HG03342 (cell line): ENCODE data around the gene ATXN1.

Experiments
- ATAC-seq: cut with Tn5 transposase; IDR thresholded peaks from one replicate; pipeline ENCODE4 v1.9.1; 2021; ENCODE audit warnings: mild to moderate bottlenecking, moderate library complexity; ENCODE audit not compliant: unreplicated experiment

Gene ATXN1

GRCh38 chr6:16683641-16684194, 77.5 kb downstream of the ATXN1 start:
- ATAC-seq: no peak

DNA sequence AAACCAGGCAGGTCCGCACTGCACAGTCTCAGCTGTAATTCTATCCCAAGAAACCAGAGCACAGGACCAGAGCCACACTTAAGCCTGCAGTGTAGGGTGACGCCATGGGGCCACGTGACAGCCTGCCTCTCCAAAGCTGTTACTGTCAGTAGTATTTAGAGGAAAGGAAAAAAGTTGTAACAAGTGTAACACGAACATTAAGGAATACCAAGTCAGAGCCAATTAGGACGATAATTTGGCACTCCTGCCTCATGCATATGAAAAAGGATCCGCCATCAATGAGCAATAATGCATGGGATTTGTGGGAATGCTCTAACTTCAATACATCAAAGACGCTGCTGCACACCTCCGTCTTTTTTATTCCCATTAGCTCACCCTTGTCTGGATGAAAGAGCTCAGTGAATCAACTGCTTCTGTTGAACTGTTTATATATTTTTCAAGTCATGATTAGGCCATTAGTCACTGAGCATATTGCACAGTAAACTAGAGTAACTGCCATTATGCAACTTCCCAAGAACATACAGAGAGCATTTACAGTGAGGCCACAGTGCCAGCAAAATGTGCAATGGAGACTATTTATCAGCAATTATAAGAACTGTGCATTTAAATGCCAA, 79.9 kb downstream of the ATXN1 start:
- no peak for ATAC-seq

DNA sequence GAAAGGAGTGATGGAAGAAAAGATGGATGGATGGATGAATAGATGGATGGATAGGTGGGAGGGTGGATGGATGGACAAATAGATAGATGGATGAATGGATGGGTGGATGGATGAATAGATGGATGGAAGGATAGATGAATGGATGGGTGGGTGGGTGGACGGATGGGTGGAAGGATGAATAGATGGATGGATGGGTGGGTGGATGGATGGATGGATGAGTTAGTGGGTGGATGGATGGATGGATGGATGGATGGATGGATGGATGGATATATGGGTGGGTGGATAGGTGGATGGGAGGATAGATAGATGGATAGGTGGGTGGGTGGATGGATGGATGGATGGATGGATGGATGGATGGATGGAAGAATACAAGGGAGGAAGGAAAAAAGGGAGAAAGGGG, 82.2 kb downstream of the ATXN1 start:
- ATAC-seq: no peak

GRCh38 chr6:16677458-16677857, 83.8 kb downstream of the ATXN1 start:
- ATAC-seq: no peak

DNA sequence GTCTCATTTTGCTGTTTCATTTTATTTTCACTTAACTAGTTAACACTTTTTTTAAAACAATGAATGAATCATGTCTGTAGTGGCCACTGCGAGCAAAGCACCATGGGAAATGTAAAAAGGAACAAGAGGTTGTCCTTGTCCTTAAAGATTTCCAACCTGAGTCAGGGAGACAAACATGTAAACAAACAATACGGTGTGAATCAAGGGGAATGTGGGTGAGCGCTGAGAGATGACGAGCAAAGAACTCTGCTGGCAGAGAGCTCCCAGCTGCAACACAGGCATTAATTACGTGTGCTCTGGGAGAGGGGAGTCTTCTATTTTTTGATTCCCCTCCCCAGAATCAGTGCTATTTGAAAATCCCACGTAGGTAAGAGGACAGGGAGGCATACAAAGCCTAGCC, 84.3 kb downstream of the ATXN1 start:
- ATAC-seq: no peak

DNA sequence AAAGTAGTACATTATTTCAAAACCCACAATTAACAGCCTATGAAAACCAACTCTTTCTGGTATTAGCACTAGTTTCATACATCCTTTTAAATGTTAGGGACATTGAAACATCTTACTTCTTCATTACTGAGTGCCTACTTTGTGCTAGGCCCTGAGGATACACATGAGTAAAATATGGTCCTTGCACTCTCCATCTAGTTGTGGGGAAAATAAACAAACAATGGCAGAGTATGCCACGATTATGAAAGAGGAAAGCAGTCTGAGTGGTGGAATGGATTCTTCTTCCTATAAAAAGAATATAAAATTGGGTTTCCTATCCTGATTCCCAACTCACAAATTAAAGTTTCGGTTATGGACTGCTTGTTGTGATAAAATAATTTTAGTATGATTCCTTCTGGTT, 84.9 kb downstream of the ATXN1 start:
- no peak for ATAC-seq

DNA sequence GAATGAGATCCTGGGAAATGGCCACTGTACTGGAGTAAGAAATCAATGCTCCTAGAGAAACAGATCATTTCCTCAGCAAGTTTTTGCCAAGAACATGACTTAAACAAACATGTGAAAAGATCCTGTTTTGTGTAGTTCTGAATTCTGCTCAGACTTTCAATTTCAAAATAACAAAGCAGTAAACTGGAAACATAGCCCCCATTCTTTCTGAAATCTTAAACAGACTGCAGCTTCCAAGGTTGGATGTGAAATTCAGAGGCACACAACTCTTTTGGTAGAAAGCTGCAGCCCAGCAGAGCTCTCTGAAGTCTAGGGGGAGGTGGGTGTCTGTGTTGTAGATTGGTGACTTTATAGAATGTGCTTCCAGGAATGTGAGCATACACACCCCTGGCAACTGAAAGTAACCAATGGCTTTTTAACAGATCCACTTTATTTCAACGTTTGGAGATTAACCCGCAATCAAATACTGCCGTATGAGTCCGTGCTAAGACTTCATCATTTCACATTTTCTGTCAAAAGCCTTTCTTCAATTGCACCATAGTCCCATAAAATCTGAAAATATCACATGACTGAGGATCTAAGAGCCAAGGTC, 86.4 kb downstream of the ATXN1 start:
- no peak for ATAC-seq

DNA sequence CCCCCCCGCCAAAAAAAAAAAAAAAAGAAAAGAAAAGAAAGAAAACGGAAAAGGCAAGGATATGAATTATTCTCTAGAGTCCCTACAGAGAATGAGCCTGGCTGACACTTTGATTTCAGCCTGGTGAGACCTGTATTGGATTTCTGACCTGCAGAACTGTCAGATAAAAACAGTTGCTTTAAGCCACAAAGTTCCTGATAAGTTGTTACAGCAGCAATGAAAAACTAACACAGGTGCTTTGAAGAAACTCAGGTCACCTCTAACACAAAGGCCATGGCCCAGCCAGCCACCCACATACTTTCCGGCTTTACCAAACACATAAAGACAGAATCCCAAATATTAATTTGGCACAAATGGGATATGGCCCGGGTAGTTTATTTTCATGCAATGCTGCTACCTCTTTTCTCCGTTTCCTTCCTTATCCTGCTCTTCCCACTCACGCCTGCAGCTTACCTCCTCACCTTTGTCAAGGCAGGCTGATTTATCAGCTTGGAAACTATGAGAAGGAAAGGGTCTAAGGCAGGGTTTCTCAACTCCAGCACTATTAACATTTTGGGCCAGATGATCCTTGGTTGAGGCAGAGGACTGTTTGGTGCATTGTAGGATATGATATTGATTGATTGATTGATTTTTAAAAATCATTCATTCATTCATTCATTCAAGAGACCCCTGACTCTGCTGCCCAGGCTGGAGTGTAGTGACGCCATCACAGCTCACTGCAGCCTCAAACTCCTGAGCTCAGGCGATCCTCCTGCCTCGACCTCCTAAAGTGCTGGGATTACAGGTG, 88.1 kb downstream of the ATXN1 start:
- ATAC-seq: no peak

DNA sequence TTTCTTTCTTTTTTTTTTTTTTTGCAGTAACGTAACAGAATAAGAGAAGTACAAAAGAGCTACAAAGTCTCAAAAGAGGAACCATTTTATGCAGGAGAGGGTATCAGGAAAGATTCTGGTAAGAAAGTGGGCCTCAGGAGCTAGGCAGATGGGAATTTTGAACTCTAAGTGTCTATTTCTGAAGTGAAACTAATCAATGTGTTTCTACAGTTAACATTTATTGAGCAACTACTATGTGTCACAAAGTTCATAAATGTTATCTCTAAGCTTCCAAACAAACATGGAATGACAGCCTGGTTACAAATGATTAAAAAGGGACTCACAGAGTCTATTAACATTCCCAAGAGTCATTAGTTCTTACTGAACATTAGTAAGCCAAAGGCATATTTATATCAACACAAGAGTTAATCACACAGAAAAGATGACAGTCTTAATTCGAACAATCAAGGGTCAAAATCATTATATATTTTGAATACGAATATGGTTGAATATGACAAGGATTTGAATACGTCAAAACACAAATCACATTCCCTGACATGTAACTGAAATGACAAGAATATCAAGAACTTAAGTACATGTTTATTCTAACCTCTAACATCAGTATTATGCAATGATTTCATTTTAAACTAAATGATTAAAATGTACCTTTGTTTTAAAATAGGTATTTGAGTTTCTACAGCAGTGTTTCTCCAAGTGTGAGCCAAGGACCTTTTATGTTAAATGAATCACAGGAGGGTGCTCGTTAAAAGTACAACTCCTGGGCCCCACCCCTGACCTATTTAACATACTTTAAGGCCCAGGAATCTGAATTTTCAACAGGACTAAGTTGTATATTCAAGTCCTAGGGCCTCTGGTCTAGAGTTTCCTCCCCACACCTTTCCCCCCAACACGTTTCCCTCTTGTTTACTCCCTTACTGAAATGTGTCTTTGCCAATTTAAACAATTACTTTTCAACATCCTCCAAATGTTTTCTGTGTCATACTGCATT, 89.7 kb downstream of the ATXN1 start:
- ATAC-seq: no peak

DNA sequence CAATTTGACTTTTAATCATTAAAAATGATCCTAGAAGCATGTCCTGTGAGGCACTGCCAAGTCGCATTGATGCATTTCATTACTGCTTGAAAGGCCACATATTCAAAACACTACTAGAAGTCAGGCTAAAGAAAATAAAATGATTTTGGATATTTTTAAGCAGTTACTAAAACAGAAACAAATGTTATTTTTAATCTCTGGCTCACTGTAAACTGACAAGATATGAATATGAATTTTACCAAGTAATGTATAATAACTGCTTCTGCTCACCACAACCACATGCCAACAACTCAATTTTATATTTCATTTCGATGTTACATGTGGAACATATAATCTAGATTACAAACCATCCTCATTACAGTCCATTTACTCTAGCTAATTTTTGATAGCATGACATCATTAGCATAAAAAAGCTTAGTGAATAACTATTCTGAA, 90.6 kb downstream of the ATXN1 start:
- peak; percentile 45 for ATAC-seq

- peak; percentile 82 for ATAC-seq
These were observed 91.1 kb downstream of the ATXN1 start for GRCh38 chr6:16670183-16670582.

- no peak for ATAC-seq
These were observed 92.0 kb downstream of the ATXN1 start for GRCh38 chr6:16669227-16669626.

DNA sequence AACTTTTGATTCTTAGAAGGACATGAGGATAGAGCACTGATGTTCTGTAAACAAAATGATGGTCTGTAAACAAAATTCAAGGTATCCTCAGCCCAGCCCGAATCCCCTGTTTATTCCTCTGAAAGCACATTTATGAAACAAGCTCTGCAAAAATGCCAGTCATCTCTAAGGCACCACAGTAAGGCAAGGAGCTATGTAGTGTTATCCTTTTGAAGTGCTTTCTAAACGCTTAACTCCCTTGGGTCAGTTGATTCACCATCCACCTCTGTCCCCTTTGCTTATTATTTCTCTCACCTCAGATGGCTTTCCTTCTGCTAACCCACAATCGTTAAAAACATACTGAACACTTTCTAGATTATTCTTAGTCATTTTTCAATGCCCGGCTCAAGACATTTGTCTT, 93.8 kb downstream of the ATXN1 start:
- no peak for ATAC-seq

DNA sequence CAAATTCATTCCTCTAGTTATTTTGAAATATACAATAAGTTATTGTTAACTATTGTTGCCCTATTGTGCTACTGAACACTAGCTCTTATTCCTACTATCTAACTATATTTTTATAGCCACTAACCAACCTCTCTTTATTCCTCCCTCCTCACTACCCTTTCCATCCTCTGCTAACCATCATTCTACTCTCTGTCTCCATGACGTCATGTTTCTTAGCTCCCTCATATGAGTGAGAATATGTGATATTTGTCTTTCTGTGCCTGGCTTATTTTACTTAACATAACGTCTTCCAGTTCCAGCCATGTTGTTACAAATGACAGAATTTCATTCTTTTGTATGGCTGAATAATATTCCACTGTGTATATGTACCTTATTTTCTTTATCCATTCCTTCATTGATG, 95.3 kb downstream of the ATXN1 start:
- no peak for ATAC-seq

GRCh38 chr6:16665182-16665581, 96.1 kb downstream of the ATXN1 start:
- no peak for ATAC-seq

GRCh38 chr6:16663901-16664300, 97.4 kb downstream of the ATXN1 start:
- ATAC-seq: no peak

DNA sequence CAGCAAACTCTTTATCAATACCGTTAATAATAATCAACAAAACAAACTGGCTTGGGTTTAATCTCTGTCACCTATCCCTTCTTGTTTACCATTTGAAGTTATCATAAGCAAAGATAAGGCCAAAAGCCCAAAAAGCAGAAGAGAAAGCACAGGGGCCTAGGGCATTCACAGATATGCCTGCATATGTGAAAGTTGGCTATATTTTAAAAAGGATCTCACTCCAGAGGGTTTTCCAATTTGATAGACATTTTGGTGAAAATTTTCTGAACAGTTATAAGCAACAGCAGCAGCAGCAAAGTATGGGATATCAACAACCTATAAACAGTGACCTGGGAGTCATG, 101.1 kb downstream of the ATXN1 start:
- ATAC-seq: peak; percentile 40

GRCh38 chr6:16659466-16660156, 101.6 kb downstream of the ATXN1 start:
- peak; percentile 45 for ATAC-seq

- ATAC-seq: no peak
These were observed 102.8 kb downstream of the ATXN1 start for GRCh38 chr6:16658348-16659034.

DNA sequence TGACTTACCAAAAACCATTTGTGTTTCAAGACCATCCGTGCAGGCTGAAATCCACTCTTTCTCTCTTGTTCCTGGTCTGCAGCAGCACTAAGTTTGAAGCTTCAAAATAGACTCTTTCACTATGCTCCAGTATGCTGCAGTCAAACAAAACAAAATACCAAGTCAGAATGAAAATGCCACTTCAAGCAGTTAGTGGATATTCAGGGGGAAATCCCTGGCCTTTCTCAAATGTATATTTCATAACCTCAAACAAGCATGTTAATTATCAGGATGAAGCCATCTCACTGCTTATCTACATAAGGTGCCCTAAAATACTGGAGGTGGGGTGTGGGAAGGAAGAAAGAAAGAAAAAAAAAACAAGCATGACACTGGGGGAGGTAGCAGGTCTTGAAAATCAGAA, 103.5 kb downstream of the ATXN1 start:
- no peak for ATAC-seq
